ENCODE measurements around the gene CTDP1. TPM values are rescaled to one million over a fixed set of nuclear protein-coding genes. Genes with fewer than 3 reads are reported as not detected.

The CTDP1 gene
- total RNA-seq, 3 donors from 2014 or later: 28.6 to 37.4 (median 30.1) TPM

GRCh38 chr18:79724299-79725080 is 44.9 kb downstream of the CTDP1 start:
- Histone ChIP-seq H3K4me1 (ENCODE audit: low read depth) (no peaks in the 10 kb centered on the region), H3K4me3 (no peak overlapping the region), H3K36me3 (ENCODE audit: low read depth) (peaks cover 8% of the 10 kb centered on the region), H3K9me3 (no peaks in the 10 kb centered on the region)
- peak in 1 of 3 donors; percentile 30 for DNase-seq
- TF ChIP-seq CTCF (IDR thresholded peaks at IDR 0.05): no peak
- intact Hi-C loops (cut with DNase I, micrococcal nuclease): no loop called here
- peak; percentile 83 for ATAC-seq

DNA sequence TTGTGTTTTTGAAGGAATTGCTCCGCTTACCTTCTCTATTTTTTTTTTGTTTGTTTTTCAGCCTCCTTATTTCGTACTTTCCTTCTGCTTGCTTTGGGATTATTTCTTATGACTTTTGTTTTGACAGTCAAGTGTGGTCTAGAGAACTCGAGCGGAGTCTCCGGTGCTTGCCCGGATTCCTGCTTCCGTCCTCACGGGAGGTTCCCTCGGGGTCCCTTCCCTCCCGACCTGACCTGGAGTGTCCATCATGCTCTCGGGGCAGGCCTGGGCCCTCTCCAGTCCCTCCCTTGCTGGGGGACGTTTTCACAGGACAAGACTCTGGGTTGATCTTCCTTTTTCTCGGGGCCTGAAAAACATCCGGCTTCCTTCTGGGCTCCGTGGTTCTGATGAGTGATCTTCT is 45.9 kb downstream of the CTDP1 start:
- intact Hi-C loops (cut with DNase I, micrococcal nuclease): no loop called here
- DNase-seq: no peak
- peaks cover 9% of the 10 kb centered on the region for H3K36me3 ChIP-seq (ENCODE audit: low read depth)

GRCh38 chr18:79726721-79727120 is 47.1 kb downstream of the CTDP1 start:
- Histone ChIP-seq H3K4me1 (ENCODE audit: low read depth) (no peaks in the 10 kb centered on the region), H3K9me3 (peaks cover 20% of the 10 kb centered on the region), H3K4me3 (no peak overlapping the region), H3K36me3 (ENCODE audit: low read depth) (peaks cover 16% of the 10 kb centered on the region)
- ATAC-seq: no peak
- intact Hi-C loops (cut with DNase I, micrococcal nuclease): no loop called here
- DNase-seq: no peak
- no peak for TF ChIP-seq CTCF (IDR thresholded peaks at IDR 0.05)

More for the DNA sequence above, 45.9 kb downstream of the CTDP1 start:
- no peak for TF ChIP-seq CTCF (IDR thresholded peaks at IDR 0.05)
- Histone ChIP-seq H3K9me3 (peaks cover 7% of the 10 kb centered on the region), H3K4me3 (no peak overlapping the region), H3K4me1 (ENCODE audit: low read depth) (no peaks in the 10 kb centered on the region)
- ATAC-seq: no peak

DNA sequence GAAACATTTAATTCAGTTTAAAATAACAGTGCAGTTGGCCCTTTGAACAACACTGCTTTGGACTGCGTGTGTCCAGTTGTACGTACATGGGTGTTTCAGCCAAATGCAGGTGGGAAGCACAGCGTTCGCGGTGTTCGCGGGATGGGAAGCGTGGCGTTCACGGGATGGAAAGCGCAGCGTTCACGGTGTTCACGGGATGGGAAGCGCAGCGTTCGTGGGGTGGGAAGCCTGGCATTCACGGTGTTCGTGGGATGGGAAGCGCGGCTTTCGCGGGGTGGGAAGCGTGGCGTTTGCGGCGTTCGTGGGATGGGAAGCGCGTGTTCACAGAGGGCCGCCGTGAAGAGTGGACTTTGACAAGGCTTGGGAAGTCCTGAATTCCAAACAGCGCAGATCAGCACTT is 47.6 kb downstream of the CTDP1 start:
- intact Hi-C loops (cut with DNase I, micrococcal nuclease): no loop called here
- H3K9me3 ChIP-seq: peaks cover 24% of the 10 kb centered on the region
- DNase-seq: no peak
- no peaks in the 10 kb centered on the region for H3K4me1 ChIP-seq (ENCODE audit: low read depth)
- ATAC-seq: no peak
- no peak overlapping the region for H3K4me3 ChIP-seq
- H3K36me3 ChIP-seq (ENCODE audit: low read depth): peaks cover 16% of the 10 kb centered on the region
- TF ChIP-seq CTCF (IDR thresholded peaks at IDR 0.05): no peak

GRCh38 chr18:79728931-79729586 is 49.5 kb downstream of the CTDP1 start:
- Histone ChIP-seq H3K36me3 (ENCODE audit: low read depth) (peaks cover 16% of the 10 kb centered on the region), H3K4me3 (no peak overlapping the region), H3K9me3 (peaks cover 33% of the 10 kb centered on the region), H3K4me1 (ENCODE audit: low read depth) (no peaks in the 10 kb centered on the region)
- intact Hi-C loops (cut with DNase I, micrococcal nuclease): no loop called here
- DNase-seq (no peak), ATAC-seq (no peak)
- TF ChIP-seq CTCF (IDR thresholded peaks at IDR 0.05): no peak

Measured in mucosa of descending colon (tissue), 3 donors.